ENCODE measurements around the gene FAS. TPM values are rescaled to one million over a fixed set of nuclear protein-coding genes. Genes with fewer than 3 reads are reported as not detected.

Gene FAS
- 10 to 100 TPM; 23.8 to 28.2 TPM for total RNA-seq
- polyA plus RNA-seq (2013, experiment 1 of 2), result 30.5 TPM
- 38.8 TPM for polyA plus RNA-seq (2013, experiment 2 of 2)
- 32.0 to 311 (median 85.3) reads per million in 172 experiments for total RNA-seq

DNA sequence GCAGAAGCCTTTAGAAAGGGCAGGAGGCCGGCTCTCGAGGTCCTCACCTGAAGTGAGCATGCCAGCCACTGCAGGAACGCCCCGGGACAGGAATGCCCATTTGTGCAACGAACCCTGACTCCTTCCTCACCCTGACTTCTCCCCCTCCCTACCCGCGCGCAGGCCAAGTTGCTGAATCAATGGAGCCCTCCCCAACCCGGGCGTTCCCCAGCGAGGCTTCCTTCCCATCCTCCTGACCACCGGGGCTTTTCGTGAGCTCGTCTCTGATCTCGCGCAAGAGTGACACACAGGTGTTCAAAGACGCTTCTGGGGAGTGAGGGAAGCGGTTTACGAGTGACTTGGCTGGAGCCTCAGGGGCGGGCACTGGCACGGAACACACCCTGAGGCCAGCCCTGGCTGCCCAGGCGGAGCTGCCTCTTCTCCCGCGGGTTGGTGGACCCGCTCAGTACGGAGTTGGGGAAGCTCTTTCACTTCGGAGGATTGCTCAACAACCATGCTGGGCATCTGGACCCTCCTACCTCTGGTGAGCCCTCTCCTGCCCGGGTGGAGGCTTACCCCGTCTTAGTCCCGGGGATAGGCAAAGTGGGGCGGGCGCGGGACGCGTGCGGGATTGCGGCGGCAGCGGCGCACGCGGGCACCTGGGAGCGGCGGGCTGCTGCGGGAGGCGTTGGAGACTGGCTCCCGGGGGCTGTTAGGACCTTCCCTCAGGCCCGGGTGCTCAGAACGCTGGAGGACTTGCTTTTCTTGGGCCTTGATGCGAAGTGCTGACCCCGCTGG lies at the start of gene FAS:
TSS of gene FAS (plus strand) at position 415 of the 777 bp plus-strand sequence. CDS start at position 494, 79 bp downstream.
- H3K4me3 ChIP-seq (ENCODE audit: low read length), result peak within 1 kb of the TSS; percentile 94
- intact Hi-C loops (cut with DNase I, micrococcal nuclease), result loop anchor here (1.0 to 10.0 kb wide), 4 partner anchors 16 to 424 kb away; partner anchors contain the start of gene IFIT5 (in 1 of the 2)
- Mint-ChIP-seq H3K27me3 (no peaks in the 10 kb centered on the region), H3K36me3 (ENCODE audit: low read depth) (peaks cover 13% of the 10 kb centered on the region), H3K4me3 (peak within 1 kb of the TSS; percentile 98), H3K4me1 (ENCODE audit: low read depth) (peaks cover 80% of the 10 kb centered on the region), H3K27ac (peak within 1 kb of the TSS; percentile 93), H3K9me3 (peaks cover 6% of the 10 kb centered on the region)
- peaks cover 0 to 3% of the 10 kb centered on the region in 2 experiments for H3K9me3 ChIP-seq (ENCODE audit: control insufficient read depth in 1 of 2, insufficient read depth in 1 of 2, low read length in 2 of 2)
- peak within 1 kb of the TSS; percentile 80 to 89 for H3K27ac ChIP-seq (ENCODE audit: low read depth in 1 of 2, low read length in 2 of 2)
- ChIA-PET POLR2A (interaction anchor here (0.8 to 3.2 kb wide), 25 partner anchors 9 to 1172 kb away, joined by 3 to 25 read pairs (median 4); partner anchors contain the start of genes ATAD1, IFIT1, IFIT5 and KIF20B), CTCF (interaction anchor here (1.3 to 2.9 kb wide), 7 partner anchors 11 to 110 kb away, joined by 4 to 20 read pairs (median 5); partner anchors contain the start of gene STAMBPL1)
- DNase-seq, result peak; percentile 53 to 96 (median 75)
- H3K36me3 ChIP-seq (ENCODE audit: insufficient read depth, low read length), result no peaks in the 10 kb centered on the region
- peaks cover 30% of the 10 kb centered on the region for H3K4me1 ChIP-seq (ENCODE audit: insufficient read depth, low read length)
- TF ChIP-seq, protein P1, sequence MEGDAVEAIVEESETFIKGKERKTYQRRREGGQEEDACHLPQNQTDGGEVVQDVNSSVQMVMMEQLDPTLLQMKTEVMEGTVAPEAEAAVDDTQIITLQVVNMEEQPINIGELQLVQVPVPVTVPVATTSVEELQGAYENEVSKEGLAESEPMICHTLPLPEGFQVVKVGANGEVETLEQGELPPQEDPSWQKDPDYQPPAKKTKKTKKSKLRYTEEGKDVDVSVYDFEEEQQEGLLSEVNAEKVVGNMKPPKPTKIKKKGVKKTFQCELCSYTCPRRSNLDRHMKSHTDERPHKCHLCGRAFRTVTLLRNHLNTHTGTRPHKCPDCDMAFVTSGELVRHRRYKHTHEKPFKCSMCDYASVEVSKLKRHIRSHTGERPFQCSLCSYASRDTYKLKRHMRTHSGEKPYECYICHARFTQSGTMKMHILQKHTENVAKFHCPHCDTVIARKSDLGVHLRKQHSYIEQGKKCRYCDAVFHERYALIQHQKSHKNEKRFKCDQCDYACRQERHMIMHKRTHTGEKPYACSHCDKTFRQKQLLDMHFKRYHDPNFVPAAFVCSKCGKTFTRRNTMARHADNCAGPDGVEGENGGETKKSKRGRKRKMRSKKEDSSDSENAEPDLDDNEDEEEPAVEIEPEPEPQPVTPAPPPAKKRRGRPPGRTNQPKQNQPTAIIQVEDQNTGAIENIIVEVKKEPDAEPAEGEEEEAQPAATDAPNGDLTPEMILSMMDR (IDR thresholded peaks at IDR 0.05), result no peak
- ATAC-seq (ENCODE audit: poor library complexity), result peak; percentile 75
- H3K27me3 ChIP-seq (ENCODE audit: control insufficient read depth in 1 of 2, insufficient read depth in 2 of 2, low read length in 2 of 2), result no peaks in the 10 kb centered on the region

- H3K9me3 Mint-ChIP-seq, result no peaks in the 10 kb centered on the region
- no peak overlapping the region for H3K27ac ChIP-seq (ENCODE audit: low read depth in 1 of 2, low read length in 2 of 2)
- TF ChIP-seq, protein P1 (IDR thresholded peaks at IDR 0.05), result no peak
- H3K36me3 ChIP-seq (ENCODE audit: insufficient read depth, low read length), result peaks cover 7% of the 10 kb centered on the region
- no peak overlapping the region for H3K4me3 ChIP-seq (ENCODE audit: low read length)
- no peak for ATAC-seq (ENCODE audit: poor library complexity)
- no peak overlapping the region for H3K4me3 Mint-ChIP-seq
- H3K27ac Mint-ChIP-seq, result no peak overlapping the region
- no peaks in the 10 kb centered on the region for H3K27me3 ChIP-seq (ENCODE audit: control insufficient read depth in 1 of 2, insufficient read depth in 2 of 2, low read length in 2 of 2)
- CTCF ChIA-PET, result no interaction called here
- peaks cover 5% of the 10 kb centered on the region for H3K4me1 Mint-ChIP-seq (ENCODE audit: low read depth)
- POLR2A ChIA-PET, result no interaction called here
- H3K4me1 ChIP-seq (ENCODE audit: insufficient read depth, low read length), result no peaks in the 10 kb centered on the region
- H3K36me3 Mint-ChIP-seq (ENCODE audit: low read depth), result peaks cover 19% of the 10 kb centered on the region
- intact Hi-C loops (cut with DNase I, micrococcal nuclease), result no loop called here
- H3K9me3 ChIP-seq (ENCODE audit: control insufficient read depth in 1 of 2, insufficient read depth in 1 of 2, low read length in 2 of 2), result no peaks in the 10 kb centered on the region
- H3K27me3 Mint-ChIP-seq, result no peaks in the 10 kb centered on the region
- DNase-seq, result no peak
Observed at GRCh38 chr10:88941026-88941425, 49.6 kb upstream of the FAS start.

DNA sequence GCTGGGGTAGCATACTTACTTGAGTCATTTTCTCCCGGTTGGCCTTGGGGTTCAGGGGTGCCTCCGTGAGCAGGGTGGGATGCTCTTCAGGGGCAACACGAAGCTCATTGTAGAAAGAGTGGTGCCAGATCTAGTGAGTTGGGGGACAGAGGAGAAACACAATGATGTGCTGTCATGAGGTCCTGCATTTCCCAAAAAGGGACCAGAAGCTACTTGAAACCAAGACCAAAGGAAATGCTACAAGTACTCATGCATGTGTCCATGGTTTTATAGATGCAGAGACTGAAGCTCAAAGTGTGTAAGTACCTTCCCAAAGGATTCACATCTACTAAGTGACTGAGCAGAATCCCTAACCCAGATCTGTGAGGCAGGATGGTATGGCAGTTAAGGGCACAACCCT lies 46.8 kb upstream of the FAS start:
- ChIA-PET CTCF (interaction anchor here (2.5 kb wide), 1 partner anchor 11 kb away, joined by 9 read pairs; no protein-coding TSS in a partner anchor), POLR2A (interaction anchor here (1.6 kb wide), 1 partner anchor 14 kb away, joined by 3 read pairs; no protein-coding TSS in a partner anchor)
- H3K27ac ChIP-seq (ENCODE audit: low read depth in 1 of 2, low read length in 2 of 2), result no peak overlapping the region
- no peaks in the 10 kb centered on the region for H3K4me1 ChIP-seq (ENCODE audit: insufficient read depth, low read length)
- no peaks in the 10 kb centered on the region for H3K27me3 ChIP-seq (ENCODE audit: control insufficient read depth in 1 of 2, insufficient read depth in 2 of 2, low read length in 2 of 2)
- no peaks in the 10 kb centered on the region for H3K9me3 Mint-ChIP-seq
- no peaks in the 10 kb centered on the region for H3K4me1 Mint-ChIP-seq (ENCODE audit: low read depth)
- no peak overlapping the region for H3K4me3 ChIP-seq (ENCODE audit: low read length)
- no peaks in the 10 kb centered on the region for H3K9me3 ChIP-seq (ENCODE audit: control insufficient read depth in 1 of 2, insufficient read depth in 1 of 2, low read length in 2 of 2)
- no peak for ATAC-seq (ENCODE audit: poor library complexity)
- TF ChIP-seq, protein P1 (IDR thresholded peaks at IDR 0.05), result no peak
- DNase-seq, result no peak
- H3K36me3 Mint-ChIP-seq (ENCODE audit: low read depth), result peaks cover 15% of the 10 kb centered on the region
- peaks cover 7% of the 10 kb centered on the region for H3K36me3 ChIP-seq (ENCODE audit: insufficient read depth, low read length)
- no peaks in the 10 kb centered on the region for H3K27me3 Mint-ChIP-seq
- H3K27ac Mint-ChIP-seq, result no peak overlapping the region
- intact Hi-C loops (cut with DNase I, micrococcal nuclease), result no loop called here
- no peak overlapping the region for H3K4me3 Mint-ChIP-seq
